GM12878 (cell line): ENCODE data around the gene TRPC5OS. TPM values are rescaled to one million over a fixed set of nuclear protein-coding genes. Genes with fewer than 3 reads are reported as not detected.
A peak's percentile ranks its signal among the peaks of the same experiment; 100 is the strongest.

Experiments used
- ATAC-seq: fragments of 200-7000 bp; cut with Tn5 transposase; 3 replicates; pipeline ENCODE4 v1.9.1; 2020; ENCODE audit warnings: mild to moderate bottlenecking, moderate library complexity
- BruUV-seq: library from RNA; stranded (reverse); fragments of 400-500 nt; replicated peaks from 2 replicates; lab custom pipeline; 2021; lab: Mats Ljungman, UMichigan
- CTCF ChIA-PET: fragments of 300-600 bp; sonication (Branson Sonifier 250); formaldehyde crosslinking; extraction: SDS; loops from one replicate; lab custom pipeline; 2021; ENCODE audit warnings: inconsistent platforms; lab: Yijun Ruan, JAX
- POLR2A ChIA-PET: fragments of 350-600 bp; formaldehyde crosslinking; extraction: SDS; loops from one replicate; lab custom pipeline; 2021; ENCODE audit warnings: inconsistent platforms; lab: Charles Lee
- RAD21 ChIA-PET: fragments of 300-600 bp; sonication (Branson Sonifier 250); formaldehyde crosslinking; loops from one replicate; lab custom pipeline; 2023; ENCODE audit warnings: antibody characterized with exemption; ENCODE audit not compliant: unreplicated experiment; lab: Charles Lee
- SMC1A ChIA-PET: fragments of 300-600 bp; sonication (Branson Sonifier 250); formaldehyde crosslinking; loops from one replicate; lab custom pipeline; 2023; ENCODE audit not compliant: unreplicated experiment, uncharacterized antibody; lab: Charles Lee
- DNase-seq: peaks from one replicate; pipeline ENCODE4 v3.0.0-alpha.2; 2011; ENCODE audit warnings: low read depth, low spot score
- FAIRE-seq: peaks from 3 replicates; lab custom pipeline; 2011; peaks lifted over from hg19 to GRCh38; lab: Jason Lieb, UNC
- H2AFZ ChIP-seq: 2 replicates; pipeline ENCODE4 v1.6.0; 2011; ENCODE audit warnings: low read depth, low read length, control low read depth; ENCODE audit not compliant: control insufficient read depth
- H3K27ac ChIP-seq: 2 replicates; pipeline ENCODE4 v1.5.1; 2011; ENCODE audit warnings: control low read depth; ENCODE audit not compliant: control insufficient read depth, insufficient read depth
- H3K27me3 ChIP-seq, 2 experiments: replicated peaks in 1 of 2; 2 replicates each; pipeline versions ENCODE4 v1.6.0 to v1.6.1; 2011; ENCODE audit warnings: low read length in 1 of 2; ENCODE audit not compliant: control insufficient read depth in 2 of 2, insufficient read depth in 2 of 2
- H3K36me3 ChIP-seq, 2 experiments: 2 replicates each; pipeline ENCODE4 v1.5.1; 2011; ENCODE audit warnings: low read length in 1 of 2; ENCODE audit not compliant: control insufficient read depth in 2 of 2, insufficient read depth in 2 of 2
- H3K4me1 ChIP-seq: 2 replicates; pipeline ENCODE4 v1.6.1; 2011; ENCODE audit warnings: mild to moderate bottlenecking, low read length, moderate library complexity, mixed read lengths; ENCODE audit not compliant: control insufficient read depth, insufficient read depth
- H3K4me2 ChIP-seq: 2 replicates; pipeline ENCODE4 v1.6.0; 2011; ENCODE audit warnings: control low read depth; ENCODE audit not compliant: control insufficient read depth, insufficient read depth
- H3K4me3 ChIP-seq: fragments of 200-600 bp; sonication (generic); 2 replicates; pipeline ENCODE4 v1.5.1; 2016
- H3K79me2 ChIP-seq: 2 replicates; pipeline ENCODE4 v1.6.0; 2011; ENCODE audit warnings: low read length; ENCODE audit not compliant: control insufficient read depth, insufficient read depth
- H3K9ac ChIP-seq: 2 replicates; pipeline ENCODE4 v1.8.0; 2011; ENCODE audit warnings: low read length, control low read depth, mixed read lengths; ENCODE audit not compliant: control insufficient read depth, insufficient read depth
- H3K9me3 ChIP-seq: replicated peaks from 3 replicates; pipeline ENCODE4 v1.5.1; 2011; ENCODE audit warnings: mild to moderate bottlenecking, low read length; ENCODE audit not compliant: control insufficient read depth, insufficient read depth
- H4K20me1 ChIP-seq: 2 replicates; pipeline ENCODE4 v1.6.0; 2011; ENCODE audit not compliant: control insufficient read depth, insufficient read depth
- CBX3 ChIP-seq: fragments of 200-600 bp; sonication (generic); IDR thresholded peaks from 2 replicates; pipeline ENCODE4 v1.6.1; 2016; ENCODE audit warnings: low read depth, borderline replicate concordance
- POLR2AphosphoS2 ChIP-seq: IDR thresholded peaks from 2 replicates; pipeline ENCODE4 v1.6.1; 2011; ENCODE audit warnings: low read depth, mild to moderate bottlenecking, low read length, improper control_type of control experiment, moderate library complexity
- RAD21 ChIP-seq: IDR thresholded peaks from 2 replicates; pipeline ENCODE4 v1.6.1; 2011; ENCODE audit warnings: mild to moderate bottlenecking, low read depth, low read length, moderate library complexity; ENCODE audit not compliant: insufficient read depth
- RUNX3 ChIP-seq: IDR thresholded peaks from 2 replicates; pipeline ENCODE4 v1.6.1; 2012; ENCODE audit warnings: low read length, inconsistent platforms
- SMC3 ChIP-seq: IDR thresholded peaks from 2 replicates; pipeline ENCODE4 v1.6.1; 2011; ENCODE audit warnings: low read length, improper control_type of control experiment, borderline replicate concordance
- YY1 ChIP-seq: IDR thresholded peaks from 2 replicates; pipeline ENCODE4 v1.6.1; 2011; ENCODE audit warnings: low read depth, mild to moderate bottlenecking, low read length
- ZNF24 ChIP-seq: fragments of 450-650 bp; IDR thresholded peaks from 2 replicates; pipeline ENCODE4 v1.6.1; 2017; ENCODE audit warnings: antibody characterized with exemption, mild to moderate bottlenecking
- WGBS: methylation state at CpG from one replicate; pipeline ENCODE4 v1.1.6; 2016; ENCODE audit warnings: low lambda C conversion rate; ENCODE audit not compliant: insufficient replicate concordance, insufficient coverage; ENCODE audit errors: missing lambda C conversion rate; 5-methylcytosine and 5-hydroxymethylcytosine counted together
- in situ Hi-C: fragments of 300-500 bp; cut with MboI; formaldehyde crosslinking; loops from 9 replicates; pipeline ENCODE4 v1.14.3; 2018; ENCODE audit warnings: mixed read lengths
- intact Hi-C: fragments of 100-400 bp; cut with micrococcal nuclease; formaldehyde crosslinking; loops from one replicate; pipeline ENCODE4 v1.14.2; 2022; ENCODE audit not compliant: unreplicated experiment
- polyA plus RNA-seq, 11 experiments: library from polyadenylated mRNA; depleted of rRNA in 4 of 11; unstranded in 6 of 11; stranded (reverse) in 5 of 11; fragments of >200 nt; fragmentation: Nextera tagmentation in 4 of 11; fragmentation: Illumina TruSeq in 1 of 11; extraction: Ambion mirVana in 4 of 11; extraction: Trizol in 1 of 11; gene quantifications; 1 replicate in 1 of 11; 2 replicates in 10 of 11; pipeline versions ENCODE4 v1.2.1 to v1.2.3, GENCODE V29; 2011 to 2016; ENCODE audit warnings: inconsistent platforms in 2 of 11, missing spikeins in 2 of 11, low read depth in 1 of 11
- total RNA-seq, 4 experiments: library from RNA; depleted of rRNA in 3 of 4; stranded (reverse); fragments of >200 nt in 3 of 4; fragmentation: Illumina TruSeq in 1 of 4; extraction: Trizol in 1 of 4; gene quantifications; 2 replicates each; pipeline versions ENCODE4 v1.2.1 to v1.2.3, GENCODE V29; 2013 to 2021
- TF ChIP-seq, protein P1 (sequence below), 3 experiments: IDR thresholded peaks in 2 of 3; conservative IDR thresholded peaks in 1 of 3; 2 replicates each; pipeline ENCODE4 v1.5.1; 2011; ENCODE audit warnings: low read depth in 3 of 3, low read length in 3 of 3, mild to moderate bottlenecking in 3 of 3, control low read depth in 2 of 3, moderate library complexity in 2 of 3, inconsistent platforms in 1 of 3, mixed read lengths in 1 of 3; ENCODE audit not compliant: control insufficient read depth in 2 of 3, insufficient read depth in 1 of 3; ENCODE audit errors: extremely low read depth in 1 of 3

Gene TRPC5OS
- total and polyA plus RNA-seq, 10 of the 15 experiments (the other 5 are each of a cell fraction or from before 2014, with no cell fraction given) = 0.06 to 0.40 (median 0.10) TPM; not detected in 4

DNA sequence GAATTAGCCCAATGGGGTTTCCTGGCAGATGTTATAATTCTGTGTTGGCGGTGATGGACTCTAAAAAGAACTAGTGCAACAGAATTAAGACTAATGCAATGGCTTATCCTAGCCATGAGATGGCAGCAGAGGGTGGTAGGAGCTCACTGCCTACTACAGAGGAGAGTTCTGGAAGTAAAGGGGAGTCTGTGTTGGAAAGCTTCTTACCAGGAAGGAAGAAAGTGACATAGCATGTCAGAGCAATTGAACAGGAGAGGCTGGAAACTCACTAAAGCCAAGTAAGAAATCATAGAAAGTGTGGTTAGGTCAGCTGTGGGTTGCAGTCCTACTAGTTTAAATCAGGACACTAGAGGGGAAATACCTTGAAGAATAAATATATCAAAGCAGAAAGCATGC, 6.3 kb upstream of the TRPC5OS start:
- 4% methylated on average over 1 of the region's 1 CpG for WGBS
- Histone ChIP-seq H3K27ac (no peak overlapping the region), H3K4me2 (no peak overlapping the region; the same call in 1 of the 2 replicates), H3K36me3 (no peaks in the 10 kb centered on the region), H3K79me2 (no peaks in the 10 kb centered on the region), H3K4me3 (no peak overlapping the region), H3K27me3 (no peaks in the 10 kb centered on the region), H4K20me1 (no peaks in the 10 kb centered on the region), H3K4me1 (peaks cover 6% of the 10 kb centered on the region; the same call in 1 of the 2 replicates), H2AFZ (no peak overlapping the region; the same call in 1 of the 2 replicates)
- ChIA-PET RAD21 (interaction anchor here (0.8 to 2.0 kb wide), 4 partner anchors 174 to 862 kb away, joined by 3 to 8 read pairs (median 4); no protein-coding TSS in a partner anchor), CTCF (interaction anchor here (0.5 to 2.5 kb wide), 24 partner anchors 8 to 892 kb away, joined by 3 to 12 read pairs (median 4); no protein-coding TSS in a partner anchor), SMC1A (interaction anchor here (0.6 to 3.1 kb wide), 13 partner anchors 11 to 859 kb away, joined by 3 to 14 read pairs (median 3); no protein-coding TSS in a partner anchor), POLR2A (no interaction called here)
- FAIRE-seq = peak; percentile 83
- in situ Hi-C loops = loop anchor here (25.0 kb wide), 1 partner anchor 768 kb away; no protein-coding TSS in a partner anchor
- peak; percentile 92 for ATAC-seq
- no TSS peak for BruUV-seq
- intact Hi-C loops = loop anchor here (1.0 to 10.0 kb wide), 6 partner anchors 158 to 865 kb away; no protein-coding TSS in a partner anchor
- TF ChIP-seq RAD21 = peak; percentile 76
- TF ChIP-seq, protein P1, sequence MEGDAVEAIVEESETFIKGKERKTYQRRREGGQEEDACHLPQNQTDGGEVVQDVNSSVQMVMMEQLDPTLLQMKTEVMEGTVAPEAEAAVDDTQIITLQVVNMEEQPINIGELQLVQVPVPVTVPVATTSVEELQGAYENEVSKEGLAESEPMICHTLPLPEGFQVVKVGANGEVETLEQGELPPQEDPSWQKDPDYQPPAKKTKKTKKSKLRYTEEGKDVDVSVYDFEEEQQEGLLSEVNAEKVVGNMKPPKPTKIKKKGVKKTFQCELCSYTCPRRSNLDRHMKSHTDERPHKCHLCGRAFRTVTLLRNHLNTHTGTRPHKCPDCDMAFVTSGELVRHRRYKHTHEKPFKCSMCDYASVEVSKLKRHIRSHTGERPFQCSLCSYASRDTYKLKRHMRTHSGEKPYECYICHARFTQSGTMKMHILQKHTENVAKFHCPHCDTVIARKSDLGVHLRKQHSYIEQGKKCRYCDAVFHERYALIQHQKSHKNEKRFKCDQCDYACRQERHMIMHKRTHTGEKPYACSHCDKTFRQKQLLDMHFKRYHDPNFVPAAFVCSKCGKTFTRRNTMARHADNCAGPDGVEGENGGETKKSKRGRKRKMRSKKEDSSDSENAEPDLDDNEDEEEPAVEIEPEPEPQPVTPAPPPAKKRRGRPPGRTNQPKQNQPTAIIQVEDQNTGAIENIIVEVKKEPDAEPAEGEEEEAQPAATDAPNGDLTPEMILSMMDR (IDR thresholded peaks at IDR 0.05 in 2 of 3, conservative IDR thresholded peaks at IDR 0.05 in 1 of 3; ENCODE audit: control insufficient read depth in 2 of 3, extremely low read depth in 1 of 3, insufficient read depth in 1 of 3, low read depth in 3 of 3, low read length in 3 of 3) = peak; percentile 65 to 76 (median 70)
- no peak for TF ChIP-seq ZNF24
- peak; percentile 68; the same call in 1 of the 2 replicates for TF ChIP-seq SMC3
- 0 out of 2 replicates have a peak, but pooled peaks have one; percentile 20 for TF ChIP-seq YY1
- TF ChIP-seq POLR2AphosphoS2 = no peak
- TF ChIP-seq RUNX3 = peak; percentile 52; the same call in 1 of the 2 replicates
- TF ChIP-seq CBX3 = no peak
- TF ChIP-seq, all 136 proteins: peak for 5
- DNase-seq = peak; percentile 19
- H3K9me3 ChIP-seq = no peaks in the 10 kb centered on the region; the same call in 2 of the 3 replicates
- no peak overlapping the region for H3K9ac ChIP-seq
